Hepatocyte (in vitro differentiated cells): ENCODE measurements around the gene GRIK2.

Experiments
- EZH2 ChIP-seq: fragments of 200-600 bp; sonication (generic); IDR thresholded peaks from 2 replicates; pipeline ENCODE4 v1.6.1; 2016; ENCODE audit warnings: antibody characterized with exemption, mild to moderate bottlenecking, borderline replicate concordance
- EZH2phosphoT487 ChIP-seq: fragments of 200-600 bp; sonication (generic); IDR thresholded peaks from one replicate; pipeline ENCODE4 v1.6.1; 2018; ENCODE audit warnings: antibody characterized with exemption, mild to moderate bottlenecking, low read depth, moderate library complexity; ENCODE audit not compliant: unreplicated experiment, severe bottlenecking
- TF ChIP-seq, protein P1 (sequence below): fragments of 200-600 bp; sonication (generic); IDR thresholded peaks from 2 replicates; pipeline ENCODE4 v1.5.1; 2016; ENCODE audit warnings: antibody characterized with exemption, mild to moderate bottlenecking; ENCODE audit not compliant: poor library complexity

- TF ChIP-seq, protein P1, sequence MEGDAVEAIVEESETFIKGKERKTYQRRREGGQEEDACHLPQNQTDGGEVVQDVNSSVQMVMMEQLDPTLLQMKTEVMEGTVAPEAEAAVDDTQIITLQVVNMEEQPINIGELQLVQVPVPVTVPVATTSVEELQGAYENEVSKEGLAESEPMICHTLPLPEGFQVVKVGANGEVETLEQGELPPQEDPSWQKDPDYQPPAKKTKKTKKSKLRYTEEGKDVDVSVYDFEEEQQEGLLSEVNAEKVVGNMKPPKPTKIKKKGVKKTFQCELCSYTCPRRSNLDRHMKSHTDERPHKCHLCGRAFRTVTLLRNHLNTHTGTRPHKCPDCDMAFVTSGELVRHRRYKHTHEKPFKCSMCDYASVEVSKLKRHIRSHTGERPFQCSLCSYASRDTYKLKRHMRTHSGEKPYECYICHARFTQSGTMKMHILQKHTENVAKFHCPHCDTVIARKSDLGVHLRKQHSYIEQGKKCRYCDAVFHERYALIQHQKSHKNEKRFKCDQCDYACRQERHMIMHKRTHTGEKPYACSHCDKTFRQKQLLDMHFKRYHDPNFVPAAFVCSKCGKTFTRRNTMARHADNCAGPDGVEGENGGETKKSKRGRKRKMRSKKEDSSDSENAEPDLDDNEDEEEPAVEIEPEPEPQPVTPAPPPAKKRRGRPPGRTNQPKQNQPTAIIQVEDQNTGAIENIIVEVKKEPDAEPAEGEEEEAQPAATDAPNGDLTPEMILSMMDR, result no peak
- TF ChIP-seq EZH2phosphoT487 (no peak), EZH2 (no peak)
Measured at GRCh38 chr6:101935732-101936131, 542.2 kb downstream of the GRIK2 start.
